ENCODE measurements around the gene FETUB. TPM values are rescaled to one million over a fixed set of nuclear protein-coding genes. Genes with fewer than 3 reads are reported as not detected.

FETUB gene
- total RNA-seq, 1 donor from 2014 or later, result 49.9 TPM

DNA sequence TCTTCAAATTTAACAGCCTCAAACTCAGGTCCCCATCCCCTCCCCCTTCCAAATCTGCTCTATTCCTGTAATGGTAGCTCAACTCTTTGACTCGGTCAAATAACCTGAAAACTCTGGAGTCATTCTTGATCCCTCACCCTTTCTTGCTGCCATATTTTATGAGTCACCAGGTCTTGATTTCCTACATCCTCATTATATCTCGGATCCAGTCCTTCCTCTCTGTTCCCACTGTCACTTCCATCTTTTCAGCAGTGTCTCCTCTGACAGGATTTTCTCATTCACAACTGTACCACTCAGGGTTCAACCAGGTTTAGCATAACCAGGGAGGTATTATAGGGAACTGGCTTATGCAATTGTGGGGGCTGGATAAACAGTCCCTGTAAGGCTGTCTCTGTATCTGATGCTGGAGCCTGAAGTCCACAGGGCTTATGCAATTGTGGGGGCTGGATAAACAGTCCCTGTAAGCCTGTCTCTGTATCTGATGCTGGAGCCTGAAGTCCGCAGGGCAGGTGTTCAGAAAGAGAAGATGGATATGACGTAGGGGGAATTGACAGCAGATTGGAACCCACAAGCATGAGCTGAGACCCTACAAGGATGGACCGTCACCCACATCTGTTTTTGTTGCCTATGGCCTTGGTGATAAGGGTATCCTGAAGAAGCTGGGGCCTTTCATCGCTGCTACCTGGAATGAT is 9.1 kb upstream of the FETUB start:
- no peak for ATAC-seq
- no peak for DNase-seq (ENCODE audit: low spot score)

DNA sequence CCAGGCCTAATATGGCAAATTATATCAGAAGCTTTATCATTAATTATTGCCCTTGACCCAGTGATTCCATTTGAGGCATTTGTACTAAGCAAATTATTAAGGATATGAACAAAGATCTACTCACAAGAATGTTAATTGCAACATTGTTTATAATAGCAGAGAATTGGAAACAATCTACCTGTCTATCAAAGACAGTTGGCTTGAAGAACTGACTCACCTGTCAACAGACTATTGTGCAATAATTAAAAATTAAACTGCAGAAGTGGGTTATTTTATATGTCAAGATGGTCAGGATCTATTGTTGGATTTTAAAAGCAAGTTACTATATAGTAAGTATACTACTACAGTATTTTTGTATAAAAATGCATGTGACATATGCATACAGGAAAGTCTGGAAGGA is 6.7 kb upstream of the FETUB start:
- DNase-seq (ENCODE audit: low spot score), result no peak
- ATAC-seq, result peak; percentile 23

DNA sequence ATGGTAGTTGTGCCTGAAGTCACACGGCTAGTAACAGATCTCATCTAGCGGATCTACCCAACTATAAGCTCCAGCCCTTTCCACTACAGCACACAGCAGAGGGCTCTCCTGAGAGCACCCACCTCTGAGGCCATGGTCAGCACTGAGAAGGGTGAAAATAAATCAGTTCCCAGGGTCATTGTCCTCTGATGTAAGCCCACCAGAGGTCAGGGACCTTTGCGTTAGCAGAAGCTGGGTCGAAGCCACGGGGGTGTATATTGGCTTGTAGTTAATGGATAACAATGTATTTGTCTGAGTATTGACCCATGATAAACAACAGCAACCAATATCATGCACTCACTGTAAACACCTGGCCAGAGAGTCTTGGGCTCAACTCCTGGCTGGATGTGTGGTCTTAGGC is 6.0 kb upstream of the FETUB start:
- ATAC-seq (peak; percentile 87), DNase-seq (ENCODE audit: low spot score) (peak; percentile 93)

DNA sequence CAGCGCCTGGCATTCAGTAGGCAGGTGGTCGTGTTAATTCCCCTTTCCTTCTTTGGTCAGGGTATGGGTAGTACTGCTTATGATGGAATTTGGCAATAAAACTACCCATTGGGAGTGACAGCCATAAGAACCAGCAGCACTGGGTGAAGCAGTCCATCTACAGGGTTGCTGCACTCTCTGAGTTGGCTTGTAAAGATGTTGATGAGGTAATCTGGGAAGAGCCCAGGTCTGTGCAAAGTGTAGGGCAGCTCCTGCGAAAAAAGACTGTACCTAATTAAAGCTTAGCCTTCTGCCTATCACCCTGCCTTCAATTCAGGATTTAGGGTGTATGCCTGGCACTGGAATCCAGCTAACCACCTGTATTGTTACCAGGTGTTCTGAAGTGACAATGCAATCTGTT is 4.7 kb upstream of the FETUB start:
- DNase-seq (ENCODE audit: low spot score) (no peak), ATAC-seq (peak; percentile 61)

DNA sequence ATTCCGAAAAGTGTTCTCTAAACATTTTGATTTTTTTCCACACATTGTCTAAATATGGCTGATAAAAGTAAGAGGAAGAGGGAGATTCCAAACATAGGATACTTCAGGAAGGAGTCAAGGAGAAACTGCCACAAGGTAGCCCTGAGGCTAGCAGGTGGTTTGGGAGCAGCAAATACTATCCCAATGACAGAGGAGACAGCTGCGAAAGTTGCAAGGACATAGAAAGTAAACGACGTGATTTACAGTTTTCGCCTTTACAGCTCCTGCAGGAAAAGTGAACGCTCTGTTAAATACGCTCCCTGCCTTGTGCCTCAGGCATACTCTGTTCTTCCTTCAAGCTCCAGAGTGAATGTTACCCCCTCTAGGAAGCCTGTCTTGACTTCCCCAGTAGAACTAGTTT is 3.7 kb upstream of the FETUB start:
- DNase-seq (ENCODE audit: low spot score), result no peak
- no peak for ATAC-seq

DNA sequence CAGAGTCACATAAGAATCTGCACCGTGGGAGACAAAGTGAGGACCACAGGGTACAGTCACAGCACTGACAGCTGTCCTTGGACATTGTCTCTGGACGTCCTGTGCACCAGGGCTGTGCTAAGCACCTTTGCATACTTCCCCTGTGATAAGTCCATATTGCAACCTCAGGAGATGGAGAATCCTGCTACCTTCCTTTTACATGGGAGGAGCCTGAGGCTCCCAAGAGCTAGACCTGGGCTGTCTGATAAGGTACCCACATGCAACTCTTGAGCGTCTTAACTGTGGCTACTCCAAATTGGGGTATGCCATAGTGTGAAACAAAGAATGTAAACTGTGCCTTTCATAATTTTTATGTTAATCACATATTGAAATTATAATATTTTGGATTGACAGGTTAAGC is 2.5 kb upstream of the FETUB start:
- no peak for ATAC-seq
- no peak for DNase-seq (ENCODE audit: low spot score)

DNA sequence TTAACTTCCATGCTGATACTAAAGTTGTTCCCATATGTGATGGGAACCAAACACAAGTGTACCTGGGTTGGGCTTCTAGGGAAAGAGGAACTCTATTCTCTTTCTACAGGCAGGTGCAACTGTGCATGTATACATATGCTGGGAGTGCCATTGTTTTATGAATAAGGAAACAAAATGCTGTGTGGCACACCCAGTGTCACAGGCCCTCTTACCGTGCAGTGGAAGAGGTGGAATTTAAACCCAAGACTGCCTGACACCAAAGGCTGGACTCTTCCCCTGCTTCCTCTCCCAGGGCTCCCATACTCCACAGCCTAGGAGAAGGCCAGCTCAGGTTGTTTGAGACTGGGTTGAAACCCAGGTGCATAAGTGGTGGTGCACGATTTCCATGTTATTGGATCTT is 1.9 kb upstream of the FETUB start:
- no peak for ATAC-seq
- DNase-seq (ENCODE audit: low spot score), result no peak

DNA sequence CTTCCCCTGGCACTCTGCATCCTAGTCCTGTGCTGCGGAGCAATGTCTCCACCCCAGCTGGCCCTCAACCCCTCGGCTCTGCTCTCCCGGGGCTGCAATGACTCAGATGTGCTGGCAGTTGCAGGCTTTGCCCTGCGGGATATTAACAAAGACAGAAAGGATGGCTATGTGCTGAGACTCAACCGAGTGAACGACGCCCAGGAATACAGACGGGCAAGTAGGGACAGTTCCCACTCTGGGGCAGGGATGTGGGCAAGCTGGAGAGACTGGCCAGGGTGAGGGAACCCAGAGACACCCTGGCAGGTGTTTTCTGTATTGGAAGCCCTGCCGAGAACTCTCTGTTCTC is 247 bp downstream of the FETUB start:
- peak; percentile 64 for ATAC-seq
- DNase-seq (ENCODE audit: low spot score), result peak; percentile 62

DNA sequence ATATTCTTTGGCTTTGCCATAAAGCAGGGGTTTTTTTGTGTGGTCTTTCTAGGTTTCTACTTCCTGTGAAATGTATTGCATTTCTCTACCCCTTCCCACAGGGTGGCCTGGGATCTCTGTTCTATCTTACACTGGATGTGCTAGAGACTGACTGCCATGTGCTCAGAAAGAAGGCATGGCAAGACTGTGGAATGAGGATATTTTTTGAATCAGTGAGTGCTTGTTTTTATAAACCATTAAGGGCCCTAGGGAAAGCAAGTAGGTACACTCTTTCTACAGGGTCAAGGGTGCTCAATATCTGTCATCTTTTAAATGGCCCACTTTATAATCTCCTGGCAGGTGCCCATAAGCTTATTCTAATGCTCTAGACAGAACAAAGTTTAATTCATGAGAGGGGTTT is 730 bp downstream of the FETUB start:
- ATAC-seq (peak; percentile 23), DNase-seq (ENCODE audit: low spot score) (no peak)

DNA sequence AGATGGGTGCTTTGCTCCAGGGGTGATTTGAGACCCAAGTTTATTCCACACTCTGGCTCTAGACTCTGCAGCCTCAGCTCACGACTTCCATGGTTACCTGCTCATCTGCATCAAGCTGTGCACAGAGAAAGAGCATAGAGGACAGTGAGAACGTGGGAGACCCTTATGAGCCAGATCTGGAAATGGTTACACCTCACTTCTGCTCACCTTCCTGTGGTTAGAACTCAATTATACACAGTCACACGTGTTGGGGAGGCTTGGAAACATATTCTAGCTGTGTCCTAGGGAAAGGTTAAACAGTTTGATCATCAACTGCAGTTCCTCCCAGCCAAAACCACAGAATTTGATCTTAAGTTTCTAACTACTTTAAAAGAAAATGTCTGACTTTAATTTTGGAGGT is 1.8 kb downstream of the FETUB start:
- no peak for DNase-seq (ENCODE audit: low spot score)
- ATAC-seq, result no peak

DNA sequence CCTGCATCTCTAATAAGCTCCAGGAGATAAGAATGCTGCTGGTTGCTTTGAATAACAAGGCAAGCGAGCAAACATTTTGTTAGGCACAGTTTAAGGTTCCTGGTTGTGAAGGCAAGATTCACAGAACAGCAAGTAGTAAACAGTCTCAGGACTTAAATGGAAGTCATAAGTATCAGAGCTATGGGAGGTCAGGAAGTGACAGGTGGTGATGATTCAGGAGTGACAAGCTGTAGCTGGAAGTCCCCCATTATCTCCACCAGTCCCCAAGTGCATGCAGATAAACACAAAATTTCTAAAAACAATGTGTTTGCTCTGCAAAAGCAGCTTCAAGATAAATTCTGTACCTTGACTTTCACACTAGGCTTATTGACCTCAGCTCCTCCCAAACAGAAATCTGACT is 3.3 kb downstream of the FETUB start:
- no peak for ATAC-seq
- DNase-seq (ENCODE audit: low spot score), result no peak

DNA sequence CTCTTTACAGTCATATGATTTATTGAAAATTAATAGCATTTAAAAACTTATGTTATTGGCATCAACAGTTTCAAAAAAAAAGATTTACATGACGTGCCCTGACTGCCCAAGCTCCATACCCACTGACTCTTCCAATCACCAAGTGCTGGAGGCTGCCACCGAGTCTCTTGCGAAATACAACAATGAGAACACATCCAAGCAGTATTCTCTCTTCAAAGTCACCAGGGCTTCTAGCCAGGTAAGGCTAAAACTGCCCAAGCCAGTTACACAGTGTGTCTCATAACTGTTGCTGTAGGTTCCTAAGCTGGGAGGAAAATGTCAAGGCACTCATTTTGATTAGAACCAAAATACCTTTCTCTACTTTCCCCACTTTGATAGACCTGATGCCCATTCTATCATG is 4.5 kb downstream of the FETUB start:
- ATAC-seq (peak; percentile 68), DNase-seq (ENCODE audit: low spot score) (peak; percentile 65)

DNA sequence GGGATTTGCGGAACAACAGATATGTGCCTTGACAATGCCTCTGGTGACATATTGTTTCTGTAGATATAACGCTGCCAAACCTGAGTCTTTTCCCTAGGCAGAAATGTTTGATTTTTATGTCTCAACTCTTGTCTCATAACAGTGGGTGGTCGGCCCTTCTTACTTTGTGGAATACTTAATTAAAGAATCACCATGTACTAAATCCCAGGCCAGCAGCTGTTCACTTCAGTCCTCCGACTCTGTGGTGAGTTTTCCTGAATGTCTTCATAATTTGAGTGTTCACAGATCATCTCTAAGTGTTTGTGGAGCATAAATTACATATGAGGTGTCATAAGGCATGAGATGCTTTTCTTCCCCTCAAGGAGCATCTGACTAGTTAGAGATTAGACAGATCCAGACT is 5.9 kb downstream of the FETUB start:
- ATAC-seq (no peak), DNase-seq (ENCODE audit: low spot score) (no peak)

DNA sequence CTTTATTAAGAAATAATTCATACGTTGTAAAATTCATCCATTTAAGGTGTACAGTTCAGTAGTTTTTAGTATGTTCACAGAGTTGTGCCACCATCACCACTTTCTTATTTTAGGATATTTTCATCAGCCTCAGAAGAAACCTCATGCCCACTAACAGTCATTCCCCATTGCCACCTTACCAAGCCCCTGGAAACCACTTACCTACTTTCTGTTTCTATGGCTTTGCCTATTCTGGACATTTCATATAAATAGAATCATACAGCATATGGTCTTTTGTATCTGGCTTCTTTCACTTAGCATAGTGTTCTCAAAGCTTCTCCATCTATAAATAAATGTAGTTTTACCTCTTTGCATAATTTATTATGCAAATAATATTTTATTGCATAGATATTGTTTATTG is 6.6 kb downstream of the FETUB start:
- no peak for DNase-seq (ENCODE audit: low spot score)
- no peak for ATAC-seq

DNA sequence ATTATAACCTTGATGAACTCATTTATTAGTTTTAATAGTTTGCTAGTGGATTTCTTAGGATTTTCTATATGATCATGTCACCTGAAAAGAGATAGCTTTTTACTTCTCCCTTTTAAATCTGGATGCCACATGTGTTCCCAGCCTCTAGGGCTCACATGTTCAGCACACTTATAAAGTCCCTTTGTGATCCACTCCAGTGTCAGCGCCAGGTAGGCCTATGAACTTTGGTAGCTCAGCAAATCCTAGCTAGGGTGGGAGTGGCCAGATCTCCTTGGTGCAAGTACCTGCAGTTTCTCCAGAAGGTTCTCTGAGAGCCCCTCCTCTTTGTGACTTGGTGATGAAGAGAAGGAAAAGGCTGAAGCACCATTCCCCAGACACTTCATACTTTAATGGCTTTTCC is 8.7 kb downstream of the FETUB start:
- peak; percentile 63 for ATAC-seq

DNA sequence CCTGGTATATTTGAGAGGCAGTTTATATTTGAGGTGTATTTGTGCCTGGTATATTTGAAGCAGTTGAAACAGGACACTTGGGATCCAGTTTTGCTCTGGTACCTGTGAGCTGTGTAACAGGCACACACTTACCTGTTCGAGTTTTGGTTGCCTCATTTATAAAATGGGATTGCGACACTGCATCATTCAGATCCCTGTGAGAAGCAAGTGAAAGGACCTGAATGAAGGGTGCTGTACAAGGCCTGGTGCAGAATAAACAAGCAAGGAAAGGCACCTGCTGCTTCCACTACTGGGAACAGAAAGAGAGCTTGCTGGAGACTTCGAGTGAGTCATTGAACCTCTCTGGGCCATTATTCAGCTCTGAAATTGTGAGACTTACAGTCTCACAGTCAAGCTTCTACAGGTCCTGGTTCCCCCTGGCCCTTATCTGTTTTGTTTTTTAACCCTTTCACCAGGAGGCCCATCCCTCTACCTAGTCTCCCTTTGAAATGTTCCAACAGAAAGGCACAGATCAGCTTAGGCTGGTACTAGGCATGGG is 11.5 kb downstream of the FETUB start:
- ATAC-seq, result no peak
- no peak for DNase-seq (ENCODE audit: low spot score)

More for the DNA sequence above, 8.7 kb downstream of the FETUB start:
- DNase-seq (ENCODE audit: low spot score), result no peak

DNA sequence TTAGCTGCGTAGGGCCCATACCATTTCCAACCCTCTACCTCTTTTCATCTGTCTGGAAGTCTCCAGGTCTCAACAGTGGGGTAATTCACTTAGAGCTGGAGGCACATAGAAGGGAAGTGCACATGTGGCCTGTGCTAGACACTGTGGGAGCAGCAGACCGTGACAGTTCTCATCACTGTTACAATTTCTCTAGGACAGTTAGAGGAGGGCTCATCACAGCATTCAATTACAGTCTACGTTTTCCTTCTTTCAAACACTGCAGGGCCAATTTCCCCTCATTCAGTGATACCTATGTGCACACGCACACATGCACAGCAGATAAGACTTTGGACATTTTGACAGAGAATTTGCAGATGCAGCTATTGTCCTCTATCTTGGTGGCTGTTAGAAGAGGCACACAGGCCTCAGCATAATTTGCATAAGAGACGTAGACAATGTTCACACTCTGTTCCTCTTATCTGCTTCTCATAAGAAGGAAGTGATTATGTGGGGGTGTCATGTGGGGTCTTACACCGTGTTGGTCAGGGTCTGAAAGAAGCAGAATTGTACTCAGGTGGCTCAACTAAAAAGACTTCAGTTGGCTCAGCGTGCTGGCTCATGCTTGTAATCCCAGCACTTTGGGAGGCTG is 13.0 kb downstream of the FETUB start:
- no peak for ATAC-seq
- no peak for DNase-seq (ENCODE audit: low spot score)

DNA sequence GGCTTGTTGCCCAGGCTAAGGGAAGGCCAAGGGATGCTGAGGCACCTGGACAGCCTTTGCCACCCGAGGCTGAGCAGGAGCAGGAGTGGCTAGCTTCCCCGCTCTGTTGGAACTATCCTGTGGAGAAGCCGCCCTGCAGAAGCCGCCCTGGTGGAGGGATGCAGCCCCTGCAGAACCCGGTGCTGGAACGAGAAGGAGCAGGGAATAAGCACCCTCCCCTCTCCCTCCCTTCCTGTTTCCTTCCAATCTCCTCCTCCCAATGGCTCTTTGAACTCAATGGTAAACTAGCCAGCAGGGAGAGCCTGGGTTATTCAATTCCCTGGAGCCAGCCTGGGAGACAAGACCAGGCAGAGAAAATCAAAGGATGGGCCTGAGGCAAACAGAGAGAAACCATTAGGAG is 13.8 kb downstream of the FETUB start:
- DNase-seq (ENCODE audit: low spot score) (no peak), ATAC-seq (peak; percentile 80)

DNA sequence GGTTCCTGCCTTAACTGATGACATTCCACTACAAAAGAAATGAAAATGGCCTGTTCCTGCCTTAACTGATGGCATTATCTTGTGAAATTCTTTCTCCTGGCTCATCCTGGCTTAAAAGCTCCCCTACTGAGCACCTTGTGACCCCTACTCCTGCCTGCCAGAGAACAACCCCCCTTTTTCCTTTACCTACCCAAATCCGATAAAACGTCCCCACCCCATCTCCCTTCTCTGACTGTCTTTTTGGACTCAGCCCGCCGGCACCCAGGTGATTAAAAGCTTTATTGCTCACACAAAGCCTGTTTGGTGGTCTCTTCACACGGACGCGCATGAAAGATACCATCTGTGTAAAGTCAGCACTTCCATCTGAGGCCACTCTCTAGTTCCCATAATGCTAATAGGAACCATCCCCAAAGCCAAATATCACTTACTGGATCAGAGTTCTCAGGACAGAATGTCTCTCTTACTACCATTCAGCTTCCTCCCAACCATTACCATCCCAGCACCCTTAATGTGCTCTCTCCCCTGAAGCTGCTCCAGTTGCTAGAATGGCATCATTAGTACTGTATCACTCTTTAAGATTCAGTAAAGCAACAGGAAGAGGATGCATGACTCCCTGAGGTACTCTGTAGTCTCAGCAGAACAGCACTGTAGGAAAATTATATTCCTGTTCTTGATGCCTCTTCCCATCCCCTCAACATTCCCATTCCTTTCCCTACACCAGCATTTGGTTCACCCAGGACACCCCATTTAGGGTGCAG is 23.3 kb downstream of the FETUB start:
- DNase-seq (ENCODE audit: low spot score) (no peak), ATAC-seq (no peak)

DNA sequence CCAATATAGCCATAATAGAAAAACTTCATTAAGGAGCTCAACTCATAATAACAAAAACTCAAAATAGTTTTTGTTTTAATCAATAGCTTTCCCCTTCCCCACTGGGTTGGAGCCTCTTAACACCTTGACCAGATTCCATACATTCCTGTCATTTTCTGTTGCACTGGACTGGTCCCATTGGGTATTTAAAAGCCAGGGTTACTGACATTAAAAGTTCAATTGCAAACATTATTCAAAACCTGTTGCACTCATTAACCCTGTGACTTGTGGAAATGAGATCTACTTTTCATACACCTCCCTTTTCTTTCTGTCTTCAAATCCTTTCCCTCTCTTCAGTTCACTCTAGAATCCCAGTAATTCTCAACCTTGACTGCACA is 23.9 kb downstream of the FETUB start:
- no peak for ATAC-seq
- DNase-seq (ENCODE audit: low spot score), result no peak

DNA sequence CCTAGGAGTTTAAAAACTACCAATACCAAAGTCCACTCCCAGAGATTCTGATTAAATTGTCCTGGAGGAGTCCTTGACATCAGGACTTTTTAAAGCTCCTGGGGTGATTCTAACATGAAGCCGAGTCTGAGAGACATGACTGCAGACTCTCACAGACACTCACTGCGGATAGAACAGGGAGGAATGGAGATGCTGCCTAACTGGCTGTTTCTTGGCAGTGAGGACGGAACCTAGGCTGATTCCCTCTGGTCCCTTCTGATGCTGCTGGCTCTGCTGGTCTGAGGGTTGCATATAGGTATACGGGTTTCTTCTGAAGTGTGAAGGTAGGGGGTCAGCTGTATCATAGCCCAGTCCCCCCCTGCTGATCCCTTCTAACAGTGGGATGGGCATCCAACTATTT is 24.3 kb downstream of the FETUB start:
- ATAC-seq (peak; percentile 21), DNase-seq (ENCODE audit: low spot score) (no peak)

DNA sequence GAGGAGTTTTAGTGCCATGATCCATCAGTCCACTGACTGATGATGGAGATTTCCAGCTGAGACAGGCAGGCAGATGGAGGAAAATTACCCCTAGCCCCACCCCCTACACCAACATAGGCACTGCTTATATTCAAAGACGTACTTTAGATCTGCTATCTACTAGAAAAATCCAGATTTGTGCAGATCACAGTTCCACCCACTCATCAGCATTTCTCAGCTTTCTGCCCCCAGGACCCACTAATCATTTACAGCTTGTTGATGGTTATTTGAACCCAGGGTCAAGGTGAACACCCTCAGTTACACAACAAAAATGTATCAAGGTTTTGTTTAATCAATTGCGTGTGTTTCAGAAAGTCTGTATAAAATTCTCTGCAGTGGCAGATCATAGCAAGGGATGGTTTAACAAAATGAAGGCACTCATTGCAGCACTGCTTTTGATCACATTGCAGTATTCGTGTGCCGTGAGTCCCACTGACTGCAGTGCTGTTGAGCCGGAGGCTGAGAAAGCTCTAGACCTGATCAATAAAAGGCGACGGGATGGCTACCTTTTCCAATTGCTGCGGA is 25.5 kb downstream of the FETUB start, which contains the start of gene HRG:
TSS of gene HRG (plus strand) at position 390 of the 564 bp plus-strand sequence. CDS start at position 408, 18 bp downstream.
- DNase-seq (ENCODE audit: low spot score) (peak; percentile 55), ATAC-seq (peak; percentile 76)

Measured in left lobe of liver (tissue), 2 donors.